ENCODE measurements around the gene COX14. TPM values are rescaled to one million over a fixed set of nuclear protein-coding genes. Genes with fewer than 3 reads are reported as not detected.

Gene COX14
- total RNA-seq, 1 donor from 2014 or later: 22.7 TPM

- peaks cover 14% of the 10 kb centered on the region for H3K36me3 Mint-ChIP-seq
- H3K9ac ChIP-seq: peak overlapping the region; percentile 73
- H3K79me2 ChIP-seq (ENCODE audit: low read depth): peaks cover 52% of the 10 kb centered on the region
- peak overlapping the region; percentile 96 for H3K27ac ChIP-seq
- H3K9me3 Mint-ChIP-seq: peaks cover 7% of the 10 kb centered on the region
- H3K4me3 Mint-ChIP-seq: peak overlapping the region; percentile 94
- TF ChIP-seq EZH2 (IDR thresholded peaks at IDR 0.05) (no peak), CTCF (IDR thresholded peaks at IDR 0.05) (no peak), EZH2phosphoT487 (IDR thresholded peaks at IDR 0.05) (no peak)
- no peaks in the 10 kb centered on the region for H4K20me1 ChIP-seq (ENCODE audit: low read depth)
- H3K36me3 ChIP-seq: no peaks in the 10 kb centered on the region
- peaks cover 7% of the 10 kb centered on the region for H3K27me3 Mint-ChIP-seq (ENCODE audit: insufficient read depth, low read depth)
- peaks cover 20% of the 10 kb centered on the region for H3F3A ChIP-seq (ENCODE audit: low read depth)
- DNase-seq (ENCODE audit: low spot score): no peak
- peak overlapping the region; percentile 94 for H3K27ac Mint-ChIP-seq
- no peaks in the 10 kb centered on the region for H3K27me3 ChIP-seq
- peak overlapping the region; percentile 93 for H3K4me2 ChIP-seq
- H2AFZ ChIP-seq (replicated peaks): no peak overlapping the region
- H3K4me1 ChIP-seq: peaks cover 17% of the 10 kb centered on the region
- H3K9me3 ChIP-seq (ENCODE audit: low read depth): no peaks in the 10 kb centered on the region
- H3K4me3 ChIP-seq: peak overlapping the region; percentile 83
- H3K4me1 Mint-ChIP-seq: peaks cover 31% of the 10 kb centered on the region
Observed at GRCh38 chr12:50166799-50167048, 54.7 kb downstream of the COX14 start.

- Histone ChIP-seq H3F3A (ENCODE audit: low read depth) (peaks cover 20% of the 10 kb centered on the region), H3K36me3 (no peaks in the 10 kb centered on the region), H3K9me3 (ENCODE audit: low read depth) (no peaks in the 10 kb centered on the region), H2AFZ (replicated peaks) (peak within 1 kb of the TSS; percentile 66), H3K4me1 (peaks cover 17% of the 10 kb centered on the region), H3K27ac (peak within 1 kb of the TSS; percentile 96), H4K20me1 (ENCODE audit: low read depth) (no peaks in the 10 kb centered on the region), H3K4me2 (peak within 1 kb of the TSS; percentile 93), H3K79me2 (ENCODE audit: low read depth) (peaks cover 46% of the 10 kb centered on the region), H3K27me3 (no peaks in the 10 kb centered on the region), H3K4me3 (peak within 1 kb of the TSS; percentile 83), H3K9ac (peak within 1 kb of the TSS; percentile 73)
- no peak for TF ChIP-seq EZH2phosphoT487 (IDR thresholded peaks at IDR 0.05)
- peak; percentile 20 for TF ChIP-seq CTCF (IDR thresholded peaks at IDR 0.05)
- DNase-seq (ENCODE audit: low spot score): peak; percentile 99
- peaks cover 31% of the 10 kb centered on the region for H3K4me1 Mint-ChIP-seq
- H3K9me3 Mint-ChIP-seq: peaks cover 7% of the 10 kb centered on the region
- H3K36me3 Mint-ChIP-seq: peaks cover 14% of the 10 kb centered on the region
- peak within 1 kb of the TSS; percentile 97 for H3K27ac Mint-ChIP-seq
- peaks cover 7% of the 10 kb centered on the region for H3K27me3 Mint-ChIP-seq (ENCODE audit: insufficient read depth, low read depth)
- H3K4me3 Mint-ChIP-seq: peak within 1 kb of the TSS; percentile 94
Observed at GRCh38 chr12:50167049-50167828, 55.2 kb downstream of the COX14 start, which contains the start of gene CERS5. Gene CERS5 (minus strand): TSS chr12:50167369. CDS start chr12:50167297, 72 bp downstream.

Other genes starting within 250 kb of the COX14 start
- gene FAIM2, start 208.3 kb upstream of the COX14 start, total RNA-seq (ENCODE audit: low replicate concordance): 0.39 and 1.2 TPM in 2 replicates
- not detected in 2 replicates for gene AQP2, start 161.5 kb upstream of the COX14 start, total RNA-seq (ENCODE audit: low replicate concordance)
- 0.09 TPM in 1 of 2 replicates, not detected in the other for gene AQP5, start 150.4 kb upstream of the COX14 start, total RNA-seq (ENCODE audit: low replicate concordance)
- gene AQP6, start 139.3 kb upstream of the COX14 start, total RNA-seq (ENCODE audit: low replicate concordance): 0.12 TPM in 1 of 2 replicates, not detected in the other
- gene RACGAP1, start 86.7 kb upstream of the COX14 start, total RNA-seq (ENCODE audit: low replicate concordance): 121 and 149 TPM in 2 replicates
- gene ASIC1, start 54.6 kb upstream of the COX14 start, total RNA-seq (ENCODE audit: low replicate concordance): 2.5 and 5.6 TPM in 2 replicates
- gene SMARCD1, start 26.9 kb upstream of the COX14 start, total RNA-seq (ENCODE audit: low replicate concordance): 121 and 209 TPM in 2 replicates
- 1.4 TPM in 1 of 2 replicates, not detected in the other for gene GPD1, start 8.2 kb upstream of the COX14 start, total RNA-seq (ENCODE audit: low replicate concordance)
- 44.2 and 48.0 TPM in 2 replicates for gene CERS5, start 55.1 kb downstream of the COX14 start, total RNA-seq (ENCODE audit: low replicate concordance)
- 19.1 and 25.0 TPM in 2 replicates for gene LIMA1, start 171.3 kb downstream of the COX14 start, total RNA-seq (ENCODE audit: low replicate concordance)

All from neural progenitor cell (in vitro differentiated cells).